Activated naive CD4-positive, alpha-beta T cell treated with anti-CD3 and anti-CD28 coated beads, Interleukin-2, amount 10 ng/mL, durations not matched to agents 7 days and 5 days (primary cell): ENCODE results near the gene MGAT1.
A peak's percentile ranks its signal among the peaks of the same experiment; 100 is the strongest.
"Not testable (repeated sequence)": the region's sequence is repeated elsewhere in the genome, so short reads cannot be mapped to it uniquely, and the experiment has no call there.

Experiments
- CTCF ChIA-PET: fragments of 350-600 bp; sonication (Branson Sonifier 250); formaldehyde crosslinking; loops from one replicate; lab custom pipeline; 2021; ENCODE audit warnings: antibody characterized with exemption; lab: Charles Lee
- DNase-seq: peaks from one replicate; pipeline ENCODE4 v3.0.0-alpha.2; 2020
- H3K27ac Mint-ChIP-seq: one replicate; pipeline ENCODE4 v1.8.0; 2021; ENCODE audit warnings: mild to moderate bottlenecking, moderate library complexity, mixed read lengths
- H3K27me3 Mint-ChIP-seq: one replicate; pipeline ENCODE4 v1.8.0; 2021; ENCODE audit warnings: mild to moderate bottlenecking, mixed read lengths
- H3K36me3 Mint-ChIP-seq: one replicate; pipeline ENCODE4 v1.8.0; 2021; ENCODE audit warnings: mixed read lengths
- H3K4me1 Mint-ChIP-seq: one replicate; pipeline ENCODE4 v1.8.0; 2021; ENCODE audit warnings: mixed read lengths
- H3K4me3 Mint-ChIP-seq: one replicate; pipeline ENCODE4 v1.8.0; 2021; ENCODE audit warnings: mild to moderate bottlenecking, moderate library complexity, mixed read lengths
- H3K9me3 Mint-ChIP-seq: one replicate; pipeline ENCODE4 v1.8.0; 2021; ENCODE audit warnings: mixed read lengths

MGAT1 gene

GRCh38 chr5:180830253-180831138, 27.9 kb upstream of the MGAT1 start:
- H3K36me3 Mint-ChIP-seq, result peaks cover 53% of the 10 kb centered on the region
- CTCF ChIA-PET, result interaction anchor here (0.9 to 2.4 kb wide), 11 partner anchors 12 to 45 kb away, joined by 3 to 11 read pairs (median 6); partner anchors contain the start of gene MGAT1
- peak overlapping the region; percentile 99 for H3K4me3 Mint-ChIP-seq
- peaks cover 4% of the 10 kb centered on the region for H3K27me3 Mint-ChIP-seq
- peaks cover 3% of the 10 kb centered on the region for H3K9me3 Mint-ChIP-seq
- H3K27ac Mint-ChIP-seq, result peak overlapping the region; percentile 99
- peak; percentile 86 for DNase-seq
- peaks cover 47% of the 10 kb centered on the region for H3K4me1 Mint-ChIP-seq

GRCh38 chr5:180829726-180830125, 27.1 kb upstream of the MGAT1 start:
- peak overlapping the region; percentile 99 for H3K4me3 Mint-ChIP-seq
- peaks cover 4% of the 10 kb centered on the region for H3K27me3 Mint-ChIP-seq
- peaks cover 50% of the 10 kb centered on the region for H3K4me1 Mint-ChIP-seq
- CTCF ChIA-PET, result interaction anchor here (1.0 to 2.4 kb wide), 8 partner anchors 11 to 44 kb away, joined by 4 to 11 read pairs (median 6); partner anchors contain the start of gene MGAT1
- no peak for DNase-seq
- peaks cover 3% of the 10 kb centered on the region for H3K9me3 Mint-ChIP-seq
- H3K27ac Mint-ChIP-seq, result peak overlapping the region; percentile 99
- peaks cover 46% of the 10 kb centered on the region for H3K36me3 Mint-ChIP-seq

- H3K4me3 Mint-ChIP-seq, result peak overlapping the region; percentile 58
These were observed 26.3 kb upstream of the MGAT1 start for GRCh38 chr5:180828756-180829531.

GRCh38 chr5:180827374-180827773, 24.8 kb upstream of the MGAT1 start:
- DNase-seq, H3K27ac Mint-ChIP-seq, CTCF ChIA-PET, H3K27me3 Mint-ChIP-seq, H3K4me3 Mint-ChIP-seq, H3K9me3 Mint-ChIP-seq: not testable (repeated sequence)
- Mint-ChIP-seq H3K4me1 (peaks cover 37% of the 10 kb centered on the region), H3K36me3 (peaks cover 33% of the 10 kb centered on the region)

More at GRCh38 chr5:180828756-180829531, 26.3 kb upstream of the MGAT1 start:
- peaks cover 38% of the 10 kb centered on the region for H3K36me3 Mint-ChIP-seq
- H3K9me3 Mint-ChIP-seq, H3K27me3 Mint-ChIP-seq, DNase-seq, H3K27ac Mint-ChIP-seq: not testable (repeated sequence)
- peaks cover 49% of the 10 kb centered on the region for H3K4me1 Mint-ChIP-seq
- CTCF ChIA-PET, result interaction anchor here (1.0 to 2.2 kb wide), 4 partner anchors 11 to 26 kb away, joined by 4 to 10 read pairs (median 6); partner anchors contain the start of gene MGAT1

GRCh38 chr5:180825768-180826525, 23.3 kb upstream of the MGAT1 start:
- Mint-ChIP-seq H3K36me3 (peaks cover 29% of the 10 kb centered on the region), H3K4me3 (no peak overlapping the region), H3K27ac (no peak overlapping the region), H3K9me3 (peaks cover 3% of the 10 kb centered on the region), H3K4me1 (peaks cover 35% of the 10 kb centered on the region), H3K27me3 (peaks cover 4% of the 10 kb centered on the region)
- CTCF ChIA-PET, result no interaction called here
- DNase-seq, result no peak

- no peak for DNase-seq
- peaks cover 4% of the 10 kb centered on the region for H3K27me3 Mint-ChIP-seq
- H3K9me3 Mint-ChIP-seq, result peaks cover 3% of the 10 kb centered on the region
- H3K4me1 Mint-ChIP-seq, result peaks cover 25% of the 10 kb centered on the region
- H3K36me3 Mint-ChIP-seq, result peaks cover 18% of the 10 kb centered on the region
- CTCF ChIA-PET, result no interaction called here
- peak overlapping the region; percentile 2 for H3K27ac Mint-ChIP-seq
- H3K4me3 Mint-ChIP-seq, result no peak overlapping the region
These were observed 22.2 kb upstream of the MGAT1 start for GRCh38 chr5:180824630-180825476.

GRCh38 chr5:180823940-180824629, 21.5 kb upstream of the MGAT1 start:
- H3K36me3 Mint-ChIP-seq, result peaks cover 11% of the 10 kb centered on the region
- CTCF ChIA-PET, result no interaction called here
- peaks cover 17% of the 10 kb centered on the region for H3K4me1 Mint-ChIP-seq
- no peak overlapping the region for H3K27ac Mint-ChIP-seq
- no peak for DNase-seq
- H3K9me3 Mint-ChIP-seq, result no peaks in the 10 kb centered on the region
- H3K4me3 Mint-ChIP-seq, result no peak overlapping the region
- H3K27me3 Mint-ChIP-seq, result peaks cover 4% of the 10 kb centered on the region

GRCh38 chr5:180823346-180823745, 20.7 kb upstream of the MGAT1 start:
- Mint-ChIP-seq H3K4me3 (no peak overlapping the region), H3K36me3 (peaks cover 7% of the 10 kb centered on the region), H3K27me3 (peaks cover 6% of the 10 kb centered on the region), H3K4me1 (peaks cover 15% of the 10 kb centered on the region), H3K9me3 (no peaks in the 10 kb centered on the region), H3K27ac (no peak overlapping the region)
- DNase-seq, result no peak
- CTCF ChIA-PET, result no interaction called here

GRCh38 chr5:180821538-180821937, 18.9 kb upstream of the MGAT1 start:
- CTCF ChIA-PET, result no interaction called here

GRCh38 chr5:180820788-180821321, 18.2 kb upstream of the MGAT1 start:
- peaks cover 29% of the 10 kb centered on the region for H3K4me1 Mint-ChIP-seq
- peaks cover 17% of the 10 kb centered on the region for H3K27me3 Mint-ChIP-seq
- CTCF ChIA-PET, result no interaction called here
- no peaks in the 10 kb centered on the region for H3K36me3 Mint-ChIP-seq
- DNase-seq, result no peak
- H3K9me3 Mint-ChIP-seq, result no peaks in the 10 kb centered on the region
- H3K27ac Mint-ChIP-seq, result no peak overlapping the region
- no peak overlapping the region for H3K4me3 Mint-ChIP-seq

More at GRCh38 chr5:180821538-180821937, 18.9 kb upstream of the MGAT1 start:
- peaks cover 24% of the 10 kb centered on the region for H3K4me1 Mint-ChIP-seq
- peaks cover 4% of the 10 kb centered on the region for H3K36me3 Mint-ChIP-seq
- no peak overlapping the region for H3K4me3 Mint-ChIP-seq
- H3K27ac Mint-ChIP-seq, result no peak overlapping the region
- H3K27me3 Mint-ChIP-seq, result peaks cover 15% of the 10 kb centered on the region
- DNase-seq, result no peak
- H3K9me3 Mint-ChIP-seq, result no peaks in the 10 kb centered on the region

- Mint-ChIP-seq H3K36me3 (no peaks in the 10 kb centered on the region), H3K27me3 (peaks cover 17% of the 10 kb centered on the region), H3K4me1 (peaks cover 26% of the 10 kb centered on the region), H3K27ac (no peak overlapping the region), H3K9me3 (no peaks in the 10 kb centered on the region), H3K4me3 (no peak overlapping the region)
- CTCF ChIA-PET, result interaction anchor here (0.8 kb wide), 1 partner anchor 11 kb away, joined by 4 read pairs; no protein-coding TSS in a partner anchor
- no peak for DNase-seq
These were observed 16.2 kb upstream of the MGAT1 start for GRCh38 chr5:180818677-180819341.
